ENCODE measurements around the gene ZBTB7B. TPM values are rescaled to one million over a fixed set of nuclear protein-coding genes. Genes with fewer than 3 reads are reported as not detected.

Gene ZBTB7B
- total and polyA plus RNA-seq, 9 of the 15 experiments (the other 6 are each of a cell fraction or from before 2014, with no cell fraction given), result 0.04 to 46.5 (median 15.2) TPM

- TF ChIP-seq PBX2 (CRISPR knock-in tag; IDR thresholded peaks at IDR 0.05; ENCODE audit: low read depth) (no peak), PBX2 (tag; conservative IDR thresholded peaks at IDR 0.05; ENCODE audit: low read depth) (no peak), ILF3 (IDR thresholded peaks at IDR 0.05; ENCODE audit: borderline replicate concordance) (no peak), ESRRB (CRISPR knock-in tag; IDR thresholded peaks at IDR 0.05; ENCODE audit: borderline replicate concordance) (no peak), PCBP1 (IDR thresholded peaks at IDR 0.05; ENCODE audit: low read depth, low read length, poor library complexity, severe bottlenecking) (no peak), DACH1 (IDR thresholded peaks at IDR 0.05; ENCODE audit: partially characterized antibody) (no peak), RBM17 (IDR thresholded peaks at IDR 0.05; ENCODE audit: borderline replicate concordance, low read depth, low read length) (no peak), RFX7 (CRISPR knock-in tag; IDR thresholded peaks at IDR 0.05) (no peak), FOXJ3 (CRISPR knock-in tag; IDR thresholded peaks at IDR 0.05) (no peak), ATF7 (IDR thresholded peaks at IDR 0.05) (no peak; the same call in 1 of the 2 replicates), NR4A1 (CRISPR knock-in tag; IDR thresholded peaks at IDR 0.05) (no peak), NR4A1 (tag; IDR thresholded peaks at IDR 0.05) (no peak), ZNF212 (CRISPR knock-in tag; IDR thresholded peaks at IDR 0.05) (no peak), ATF4 (CRISPR knock-in tag; IDR thresholded peaks at IDR 0.05) (no peak), SREBF1 (IDR thresholded peaks at IDR 0.05; ENCODE audit: borderline replicate concordance, low read depth, low read length) (no peak), ZKSCAN8 (CRISPR knock-in tag; IDR thresholded peaks at IDR 0.05) (no peak), TRIM28 (IDR thresholded peaks at IDR 0.05) (no peak), DPF2 (IDR thresholded peaks at IDR 0.05) (0 out of 2 replicates have a peak, but pooled peaks have one; percentile 30), ZNF165 (CRISPR knock-in tag; IDR thresholded peaks at IDR 0.05; ENCODE audit: borderline replicate concordance) (no peak)
- TF ChIP-seq, protein P1, sequence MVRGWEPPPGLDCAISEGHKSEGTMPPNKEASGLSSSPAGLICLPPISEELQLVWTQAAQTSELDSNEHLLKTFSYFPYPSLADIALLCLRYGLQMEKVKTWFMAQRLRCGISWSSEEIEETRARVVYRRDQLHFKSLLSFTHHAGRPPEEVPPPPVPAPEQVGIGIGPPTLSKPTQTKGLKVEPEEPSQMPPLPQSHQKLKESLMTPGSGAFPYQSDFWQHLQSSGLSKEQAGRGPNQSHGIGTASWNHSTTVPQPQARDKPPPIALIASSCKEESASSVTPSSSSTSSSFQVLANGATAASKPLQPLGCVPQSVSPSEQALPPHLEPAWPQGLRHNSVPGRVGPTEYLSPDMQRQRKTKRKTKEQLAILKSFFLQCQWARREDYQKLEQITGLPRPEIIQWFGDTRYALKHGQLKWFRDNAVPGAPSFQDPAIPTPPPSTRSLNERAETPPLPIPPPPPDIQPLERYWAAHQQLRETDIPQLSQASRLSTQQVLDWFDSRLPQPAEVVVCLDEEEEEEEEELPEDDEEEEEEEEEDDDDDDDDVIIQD (CRISPR knock-in tag; IDR thresholded peaks at IDR 0.05), result no peak
- TF ChIP-seq, protein P2, sequence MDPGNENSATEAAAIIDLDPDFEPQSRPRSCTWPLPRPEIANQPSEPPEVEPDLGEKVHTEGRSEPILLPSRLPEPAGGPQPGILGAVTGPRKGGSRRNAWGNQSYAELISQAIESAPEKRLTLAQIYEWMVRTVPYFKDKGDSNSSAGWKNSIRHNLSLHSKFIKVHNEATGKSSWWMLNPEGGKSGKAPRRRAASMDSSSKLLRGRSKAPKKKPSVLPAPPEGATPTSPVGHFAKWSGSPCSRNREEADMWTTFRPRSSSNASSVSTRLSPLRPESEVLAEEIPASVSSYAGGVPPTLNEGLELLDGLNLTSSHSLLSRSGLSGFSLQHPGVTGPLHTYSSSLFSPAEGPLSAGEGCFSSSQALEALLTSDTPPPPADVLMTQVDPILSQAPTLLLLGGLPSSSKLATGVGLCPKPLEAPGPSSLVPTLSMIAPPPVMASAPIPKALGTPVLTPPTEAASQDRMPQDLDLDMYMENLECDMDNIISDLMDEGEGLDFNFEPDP (CRISPR knock-in tag; IDR thresholded peaks at IDR 0.05), result no peak
- TF ChIP-seq, protein P3, sequence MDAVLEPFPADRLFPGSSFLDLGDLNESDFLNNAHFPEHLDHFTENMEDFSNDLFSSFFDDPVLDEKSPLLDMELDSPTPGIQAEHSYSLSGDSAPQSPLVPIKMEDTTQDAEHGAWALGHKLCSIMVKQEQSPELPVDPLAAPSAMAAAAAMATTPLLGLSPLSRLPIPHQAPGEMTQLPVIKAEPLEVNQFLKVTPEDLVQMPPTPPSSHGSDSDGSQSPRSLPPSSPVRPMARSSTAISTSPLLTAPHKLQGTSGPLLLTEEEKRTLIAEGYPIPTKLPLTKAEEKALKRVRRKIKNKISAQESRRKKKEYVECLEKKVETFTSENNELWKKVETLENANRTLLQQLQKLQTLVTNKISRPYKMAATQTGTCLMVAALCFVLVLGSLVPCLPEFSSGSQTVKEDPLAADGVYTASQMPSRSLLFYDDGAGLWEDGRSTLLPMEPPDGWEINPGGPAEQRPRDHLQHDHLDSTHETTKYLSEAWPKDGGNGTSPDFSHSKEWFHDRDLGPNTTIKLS (IDR thresholded peaks at IDR 0.05; ENCODE audit: borderline replicate concordance, low read depth), result no peak
Measured at GRCh38 chr1:155064111-155064831, 61.7 kb downstream of the ZBTB7B start (continued).

Measured in K562 (cell line).